HL-60 (cell line): ENCODE results near the gene ZNF813.

Experiments used
- GABPA ChIP-seq: IDR thresholded peaks from 2 replicates; pipeline ENCODE4 v1.6.1; 2012; ENCODE audit warnings: low read depth
- POLR2AphosphoS5 ChIP-seq: IDR thresholded peaks from 2 replicates; pipeline ENCODE4 v1.6.1; 2012; ENCODE audit warnings: low read depth
- SPI1 ChIP-seq: IDR thresholded peaks from 2 replicates; pipeline ENCODE4 v1.6.1; 2012; ENCODE audit warnings: low read depth, mild to moderate bottlenecking, borderline replicate concordance
- TF ChIP-seq, protein P1 (sequence below): IDR thresholded peaks from one replicate; pipeline ENCODE4 v1.5.1; 2011; ENCODE audit warnings: low read length, control low read depth, inconsistent platforms; ENCODE audit not compliant: insufficient read depth
- TF ChIP-seq, protein P2 (sequence below): IDR thresholded peaks from 2 replicates; pipeline ENCODE4 v1.6.1; 2012; ENCODE audit warnings: low read depth; ENCODE audit not compliant: insufficient replicate concordance

DNA sequence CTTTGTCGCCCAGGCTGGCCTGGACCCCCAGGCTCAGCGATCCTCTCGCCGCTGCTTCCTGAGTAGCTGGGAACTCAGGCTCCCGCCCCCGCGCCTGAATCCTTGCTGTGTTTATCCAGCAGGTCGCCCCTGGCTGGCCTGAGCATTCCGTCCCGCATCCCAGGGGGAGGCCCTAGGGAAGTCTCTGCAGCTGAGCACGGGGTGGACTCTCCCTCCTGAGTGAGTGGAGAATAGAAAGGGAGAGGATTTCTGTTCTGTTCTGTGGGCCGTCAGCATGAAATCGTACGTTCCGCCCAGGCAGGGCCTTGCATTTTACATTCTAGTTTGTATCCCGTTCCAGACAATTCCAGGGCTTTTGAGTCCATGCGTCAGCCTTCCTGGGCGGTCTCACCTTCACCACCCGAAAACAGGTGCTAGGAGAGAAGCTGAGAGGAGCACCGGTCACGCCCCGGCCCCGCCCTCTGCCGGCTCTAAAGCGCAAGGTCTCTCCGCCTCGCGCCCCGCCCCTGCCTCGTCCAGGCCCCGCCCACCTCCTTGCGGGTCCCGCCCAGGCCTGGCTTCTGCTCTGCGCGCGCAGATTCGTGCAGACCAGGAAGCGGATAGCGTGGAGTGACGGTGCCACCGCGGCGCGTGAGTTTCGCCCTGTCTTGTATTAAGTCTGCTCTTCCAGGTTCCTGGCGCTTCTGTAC, 36.0 kb upstream of the ZNF813 start, which contains the start of gene ZNF761:
- TF ChIP-seq, protein P1, sequence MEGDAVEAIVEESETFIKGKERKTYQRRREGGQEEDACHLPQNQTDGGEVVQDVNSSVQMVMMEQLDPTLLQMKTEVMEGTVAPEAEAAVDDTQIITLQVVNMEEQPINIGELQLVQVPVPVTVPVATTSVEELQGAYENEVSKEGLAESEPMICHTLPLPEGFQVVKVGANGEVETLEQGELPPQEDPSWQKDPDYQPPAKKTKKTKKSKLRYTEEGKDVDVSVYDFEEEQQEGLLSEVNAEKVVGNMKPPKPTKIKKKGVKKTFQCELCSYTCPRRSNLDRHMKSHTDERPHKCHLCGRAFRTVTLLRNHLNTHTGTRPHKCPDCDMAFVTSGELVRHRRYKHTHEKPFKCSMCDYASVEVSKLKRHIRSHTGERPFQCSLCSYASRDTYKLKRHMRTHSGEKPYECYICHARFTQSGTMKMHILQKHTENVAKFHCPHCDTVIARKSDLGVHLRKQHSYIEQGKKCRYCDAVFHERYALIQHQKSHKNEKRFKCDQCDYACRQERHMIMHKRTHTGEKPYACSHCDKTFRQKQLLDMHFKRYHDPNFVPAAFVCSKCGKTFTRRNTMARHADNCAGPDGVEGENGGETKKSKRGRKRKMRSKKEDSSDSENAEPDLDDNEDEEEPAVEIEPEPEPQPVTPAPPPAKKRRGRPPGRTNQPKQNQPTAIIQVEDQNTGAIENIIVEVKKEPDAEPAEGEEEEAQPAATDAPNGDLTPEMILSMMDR, result no peak
- TF ChIP-seq POLR2AphosphoS5, result peak; percentile 83
- TF ChIP-seq, protein P2, sequence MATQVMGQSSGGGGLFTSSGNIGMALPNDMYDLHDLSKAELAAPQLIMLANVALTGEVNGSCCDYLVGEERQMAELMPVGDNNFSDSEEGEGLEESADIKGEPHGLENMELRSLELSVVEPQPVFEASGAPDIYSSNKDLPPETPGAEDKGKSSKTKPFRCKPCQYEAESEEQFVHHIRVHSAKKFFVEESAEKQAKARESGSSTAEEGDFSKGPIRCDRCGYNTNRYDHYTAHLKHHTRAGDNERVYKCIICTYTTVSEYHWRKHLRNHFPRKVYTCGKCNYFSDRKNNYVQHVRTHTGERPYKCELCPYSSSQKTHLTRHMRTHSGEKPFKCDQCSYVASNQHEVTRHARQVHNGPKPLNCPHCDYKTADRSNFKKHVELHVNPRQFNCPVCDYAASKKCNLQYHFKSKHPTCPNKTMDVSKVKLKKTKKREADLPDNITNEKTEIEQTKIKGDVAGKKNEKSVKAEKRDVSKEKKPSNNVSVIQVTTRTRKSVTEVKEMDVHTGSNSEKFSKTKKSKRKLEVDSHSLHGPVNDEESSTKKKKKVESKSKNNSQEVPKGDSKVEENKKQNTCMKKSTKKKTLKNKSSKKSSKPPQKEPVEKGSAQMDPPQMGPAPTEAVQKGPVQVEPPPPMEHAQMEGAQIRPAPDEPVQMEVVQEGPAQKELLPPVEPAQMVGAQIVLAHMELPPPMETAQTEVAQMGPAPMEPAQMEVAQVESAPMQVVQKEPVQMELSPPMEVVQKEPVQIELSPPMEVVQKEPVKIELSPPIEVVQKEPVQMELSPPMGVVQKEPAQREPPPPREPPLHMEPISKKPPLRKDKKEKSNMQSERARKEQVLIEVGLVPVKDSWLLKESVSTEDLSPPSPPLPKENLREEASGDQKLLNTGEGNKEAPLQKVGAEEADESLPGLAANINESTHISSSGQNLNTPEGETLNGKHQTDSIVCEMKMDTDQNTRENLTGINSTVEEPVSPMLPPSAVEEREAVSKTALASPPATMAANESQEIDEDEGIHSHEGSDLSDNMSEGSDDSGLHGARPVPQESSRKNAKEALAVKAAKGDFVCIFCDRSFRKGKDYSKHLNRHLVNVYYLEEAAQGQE, result no peak
- TF ChIP-seq GABPA, result no peak
- TF ChIP-seq SPI1, result no peak
